ENCODE measurements around the gene RNF214. TPM values are rescaled to one million over a fixed set of nuclear protein-coding genes. Genes with fewer than 3 reads are reported as not detected.

Gene RNF214
- total RNA-seq, 2 experiments from 2014 or later: 14.7 to 18.3 TPM

DNA sequence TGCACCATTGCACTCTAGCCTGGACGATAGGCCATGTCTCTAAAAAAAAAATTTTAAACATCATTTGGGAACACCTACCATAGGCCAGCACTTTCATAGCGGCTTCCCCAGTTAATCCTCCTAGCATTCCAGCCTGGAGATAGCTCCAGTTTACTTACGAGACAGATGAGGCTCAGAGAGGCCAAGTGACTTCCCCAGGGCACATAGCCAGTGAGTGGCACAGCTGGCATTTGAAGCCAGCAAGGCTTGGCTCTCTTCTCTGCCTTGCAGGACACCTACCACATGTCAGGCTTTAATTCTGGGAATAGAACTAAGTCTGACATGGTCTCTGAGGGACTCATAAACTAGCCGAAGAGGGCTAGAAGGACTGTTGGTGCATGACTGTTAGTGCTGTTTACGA, 38.2 kb upstream of the RNF214 start:
- intact Hi-C loops (cut with micrococcal nuclease): no loop called here
- Mint-ChIP-seq H3K9me3 (no peaks in the 10 kb centered on the region), H3K4me1 (ENCODE audit: low read depth) (no peaks in the 10 kb centered on the region), H3K36me3 (ENCODE audit: low read depth) (no peaks in the 10 kb centered on the region), H3K27ac (no peak overlapping the region), H3K27me3 (no peaks in the 10 kb centered on the region), H3K4me3 (no peak overlapping the region)
- TF ChIP-seq, protein P1, sequence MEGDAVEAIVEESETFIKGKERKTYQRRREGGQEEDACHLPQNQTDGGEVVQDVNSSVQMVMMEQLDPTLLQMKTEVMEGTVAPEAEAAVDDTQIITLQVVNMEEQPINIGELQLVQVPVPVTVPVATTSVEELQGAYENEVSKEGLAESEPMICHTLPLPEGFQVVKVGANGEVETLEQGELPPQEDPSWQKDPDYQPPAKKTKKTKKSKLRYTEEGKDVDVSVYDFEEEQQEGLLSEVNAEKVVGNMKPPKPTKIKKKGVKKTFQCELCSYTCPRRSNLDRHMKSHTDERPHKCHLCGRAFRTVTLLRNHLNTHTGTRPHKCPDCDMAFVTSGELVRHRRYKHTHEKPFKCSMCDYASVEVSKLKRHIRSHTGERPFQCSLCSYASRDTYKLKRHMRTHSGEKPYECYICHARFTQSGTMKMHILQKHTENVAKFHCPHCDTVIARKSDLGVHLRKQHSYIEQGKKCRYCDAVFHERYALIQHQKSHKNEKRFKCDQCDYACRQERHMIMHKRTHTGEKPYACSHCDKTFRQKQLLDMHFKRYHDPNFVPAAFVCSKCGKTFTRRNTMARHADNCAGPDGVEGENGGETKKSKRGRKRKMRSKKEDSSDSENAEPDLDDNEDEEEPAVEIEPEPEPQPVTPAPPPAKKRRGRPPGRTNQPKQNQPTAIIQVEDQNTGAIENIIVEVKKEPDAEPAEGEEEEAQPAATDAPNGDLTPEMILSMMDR (IDR thresholded peaks at IDR 0.05): no peak
- ChIA-PET CTCF (interaction anchor here (0.6 to 1.2 kb wide), 4 partner anchors 13 to 89 kb away, joined by 3 to 4 read pairs (median 3); partner anchors contain the start of gene SIDT2), POLR2A (interaction anchor here (0.9 to 1.4 kb wide), 2 partner anchors 17 to 22 kb away, joined by 4 to 5 read pairs; no protein-coding TSS in a partner anchor)
- DNase-seq: no peak
- no peak for ATAC-seq

DNA sequence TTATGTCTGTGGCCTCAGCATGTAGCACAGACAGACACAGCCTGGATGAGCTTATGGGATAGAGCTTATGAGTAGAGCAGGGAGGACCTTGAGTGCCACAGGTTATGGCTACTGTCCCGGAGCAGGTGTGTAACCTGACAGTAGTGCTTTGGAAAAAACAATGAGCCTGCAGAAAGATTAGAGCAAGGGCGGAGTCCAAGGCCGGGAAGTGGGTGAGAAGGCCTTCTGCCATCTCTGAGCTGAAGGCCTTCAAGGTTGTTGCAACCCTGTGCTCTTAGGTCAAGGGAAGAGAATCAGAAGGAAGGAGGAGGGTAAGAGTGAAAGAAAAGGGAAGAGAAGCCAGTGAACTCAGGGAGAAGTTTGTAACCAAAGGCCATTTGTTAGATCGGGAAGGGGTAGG, 37.2 kb upstream of the RNF214 start:
- intact Hi-C loops (cut with micrococcal nuclease): no loop called here
- TF ChIP-seq, protein P1 (IDR thresholded peaks at IDR 0.05): no peak
- POLR2A ChIA-PET: interaction anchor here (0.8 to 1.4 kb wide), 2 partner anchors 16 to 17 kb away, joined by 3 to 4 read pairs; partner anchors contain the start of gene SIDT2

DNA sequence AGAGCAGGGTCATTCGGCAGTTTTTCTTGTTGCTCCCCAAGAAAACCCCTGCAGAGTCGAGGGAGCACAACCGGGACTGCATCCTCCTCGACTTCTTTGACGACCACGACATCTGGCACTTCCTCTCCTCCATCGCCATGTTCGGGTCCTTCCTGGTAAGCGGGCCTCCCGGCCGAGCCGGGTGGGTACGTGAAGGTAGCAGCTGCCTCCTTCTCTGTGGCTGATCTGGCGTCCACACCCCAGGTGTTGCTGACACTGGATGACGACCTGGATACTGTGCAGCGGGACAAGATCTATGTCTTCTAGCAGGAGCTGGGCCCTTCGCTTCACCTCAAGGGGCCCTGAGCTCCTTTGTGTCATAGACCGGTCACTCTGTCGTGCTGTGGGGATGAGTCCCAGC, 36.7 kb upstream of the RNF214 start:
- TF ChIP-seq, protein P1 (IDR thresholded peaks at IDR 0.05): no peak
- DNase-seq: no peak
- POLR2A ChIA-PET: interaction anchor here (0.8 to 1.4 kb wide), 2 partner anchors 16 to 18 kb away, joined by 3 to 4 read pairs; partner anchors contain the start of gene SIDT2
- H3K36me3 Mint-ChIP-seq (ENCODE audit: low read depth): no peaks in the 10 kb centered on the region
- H3K27me3 Mint-ChIP-seq: no peaks in the 10 kb centered on the region
- no peak overlapping the region for H3K27ac Mint-ChIP-seq
- no peaks in the 10 kb centered on the region for H3K9me3 Mint-ChIP-seq
- no peak overlapping the region for H3K4me3 Mint-ChIP-seq
- no peak for ATAC-seq
- H3K4me1 Mint-ChIP-seq (ENCODE audit: low read depth): no peaks in the 10 kb centered on the region
- CTCF ChIA-PET: interaction anchor here (0.8 to 1.4 kb wide), 2 partner anchors 15 to 31 kb away, joined by 3 read pairs; no protein-coding TSS in a partner anchor
- intact Hi-C loops (cut with micrococcal nuclease): no loop called here

More for the DNA sequence above, 37.2 kb upstream of the RNF214 start:
- Mint-ChIP-seq H3K27me3 (no peaks in the 10 kb centered on the region), H3K36me3 (ENCODE audit: low read depth) (no peaks in the 10 kb centered on the region), H3K27ac (no peak overlapping the region), H3K4me1 (ENCODE audit: low read depth) (no peaks in the 10 kb centered on the region), H3K9me3 (no peaks in the 10 kb centered on the region), H3K4me3 (no peak overlapping the region)
- ATAC-seq (no peak), DNase-seq (no peak)
- CTCF ChIA-PET: interaction anchor here (0.8 to 1.4 kb wide), 3 partner anchors 14 to 32 kb away, joined by 3 read pairs; no protein-coding TSS in a partner anchor

DNA sequence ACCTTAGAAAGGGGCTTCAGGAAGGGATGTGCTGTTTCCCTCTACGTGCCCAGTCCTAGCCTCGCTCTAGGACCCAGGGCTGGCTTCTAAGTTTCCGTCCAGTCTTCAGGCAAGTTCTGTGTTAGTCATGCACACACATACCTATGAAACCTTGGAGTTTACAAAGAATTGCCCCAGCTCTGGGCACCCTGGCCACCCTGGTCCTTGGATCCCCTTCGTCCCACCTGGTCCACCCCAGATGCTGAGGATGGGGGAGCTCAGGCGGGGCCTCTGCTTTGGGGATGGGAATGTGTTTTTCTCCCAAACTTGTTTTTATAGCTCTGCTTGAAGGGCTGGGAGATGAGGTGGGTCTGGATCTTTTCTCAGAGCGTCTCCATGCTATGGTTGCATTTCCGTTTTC, 35.5 kb upstream of the RNF214 start:
- no peaks in the 10 kb centered on the region for H3K9me3 Mint-ChIP-seq
- CTCF ChIA-PET: interaction anchor here (0.6 to 1.6 kb wide), 5 partner anchors 14 to 29 kb away, joined by 3 to 6 read pairs (median 3); no protein-coding TSS in a partner anchor
- intact Hi-C loops (cut with micrococcal nuclease): no loop called here
- H3K27me3 Mint-ChIP-seq: no peaks in the 10 kb centered on the region
- no peak overlapping the region for H3K4me3 Mint-ChIP-seq
- H3K4me1 Mint-ChIP-seq (ENCODE audit: low read depth): no peaks in the 10 kb centered on the region
- no peak for ATAC-seq
- POLR2A ChIA-PET: interaction anchor here (1.0 kb wide), 1 partner anchor 14 kb away, joined by 5 read pairs; no protein-coding TSS in a partner anchor
- H3K36me3 Mint-ChIP-seq (ENCODE audit: low read depth): no peaks in the 10 kb centered on the region
- TF ChIP-seq, protein P1 (IDR thresholded peaks at IDR 0.05): no peak
- H3K27ac Mint-ChIP-seq: no peak overlapping the region
- no peak for DNase-seq
